HT-29 (cell line): ENCODE measurements around the gene GRWD1. TPM values are rescaled to one million over a fixed set of nuclear protein-coding genes. Genes with fewer than 3 reads are reported as not detected.

Experiments
- DNase-seq: peaks from one replicate; pipeline ENCODE4 v3.0.0-alpha.2; 2015; ENCODE audit warnings: low spot score
- total RNA-seq: library from RNA; depleted of rRNA; stranded (reverse); fragments of >200 nt; shearing (Covaris generic); gene quantifications from 2 replicates; pipeline ENCODE4 v1.2.3, GENCODE V29; 2014

Gene GRWD1
- total RNA-seq, 1 experiment from 2014 or later, result 96.1 TPM

GRCh38 chr19:48424694-48425219 lies 21.0 kb upstream of the GRWD1 start:
- DNase-seq, result no peak

DNA sequence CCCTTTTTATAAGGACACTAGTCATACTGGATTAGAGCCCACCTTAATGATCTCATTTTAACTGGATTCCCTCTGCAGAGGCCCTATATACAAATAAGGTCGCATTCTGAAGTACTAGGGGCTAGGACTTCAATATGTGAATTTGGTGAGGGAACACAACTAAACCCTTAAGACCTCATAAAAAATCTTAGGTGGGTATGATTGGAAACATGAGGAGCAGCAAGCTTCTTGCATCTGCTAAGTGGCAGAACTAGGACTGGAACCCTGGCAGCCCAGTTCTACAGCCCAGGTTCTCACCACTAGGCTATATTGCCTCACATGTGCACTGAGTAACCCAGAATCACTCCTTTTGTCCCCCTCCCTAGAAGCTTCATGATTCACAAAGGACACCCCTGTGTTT lies 17.1 kb upstream of the GRWD1 start:
- no peak for DNase-seq

DNA sequence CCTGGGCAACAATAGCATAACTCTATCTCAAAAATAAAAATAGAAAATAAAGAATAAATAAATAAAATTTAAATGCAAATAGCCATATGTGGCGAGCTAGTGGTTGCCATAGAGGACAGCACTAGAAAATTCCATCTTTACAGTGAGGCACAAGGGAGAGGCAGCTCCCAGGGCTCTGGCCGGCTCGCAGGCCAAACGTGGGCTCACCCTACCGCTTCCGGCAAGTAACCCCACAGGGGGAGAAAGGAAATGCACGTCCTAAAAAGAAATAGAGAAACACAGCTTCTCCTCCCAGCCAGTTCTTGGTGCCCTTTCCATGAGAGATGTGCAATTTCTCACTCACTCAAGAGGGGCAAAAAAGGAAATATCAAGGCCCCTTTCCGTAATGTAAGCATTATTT lies 12.4 kb upstream of the GRWD1 start:
- no peak for DNase-seq

- no peak for DNase-seq
Measured at GRCh38 chr19:48436586-48436985, 9.2 kb upstream of the GRWD1 start.

DNA sequence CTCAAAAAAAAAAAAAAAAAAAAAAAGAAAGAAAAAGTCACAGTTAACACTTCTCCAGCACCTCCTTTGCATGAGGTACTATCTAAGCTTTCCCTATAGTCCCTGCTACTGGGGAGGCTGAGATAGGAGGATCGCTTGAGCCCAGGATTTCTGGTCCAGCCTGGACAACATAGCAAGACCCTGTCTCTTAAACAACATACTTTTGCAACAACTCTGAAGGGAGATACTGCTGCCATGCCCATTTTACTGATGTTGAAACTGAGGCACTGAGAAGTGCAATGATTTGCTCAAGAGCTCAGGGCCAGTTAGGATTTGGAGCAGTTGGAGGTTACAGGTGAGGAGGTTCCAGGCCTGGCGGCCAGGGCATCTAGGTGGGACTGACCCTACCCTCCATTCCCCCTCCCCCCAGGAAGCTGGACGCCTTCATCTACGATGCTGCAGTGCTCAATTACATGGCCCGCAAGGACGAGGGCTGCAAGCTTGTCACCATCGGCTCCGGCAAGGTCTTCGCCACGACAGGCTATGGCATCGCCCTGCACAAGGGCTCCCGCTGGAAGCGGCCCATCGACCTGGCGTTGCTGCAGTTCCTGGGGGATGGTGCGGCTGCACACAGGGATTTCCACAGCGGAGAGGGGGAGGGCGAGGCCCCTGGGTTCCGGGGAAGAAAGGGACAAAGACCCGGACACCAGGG lies 4.3 kb upstream of the GRWD1 start:
- DNase-seq, result no peak

- no peak for DNase-seq
Measured at GRCh38 chr19:48442116-48443035, 3.4 kb upstream of the GRWD1 start.

DNA sequence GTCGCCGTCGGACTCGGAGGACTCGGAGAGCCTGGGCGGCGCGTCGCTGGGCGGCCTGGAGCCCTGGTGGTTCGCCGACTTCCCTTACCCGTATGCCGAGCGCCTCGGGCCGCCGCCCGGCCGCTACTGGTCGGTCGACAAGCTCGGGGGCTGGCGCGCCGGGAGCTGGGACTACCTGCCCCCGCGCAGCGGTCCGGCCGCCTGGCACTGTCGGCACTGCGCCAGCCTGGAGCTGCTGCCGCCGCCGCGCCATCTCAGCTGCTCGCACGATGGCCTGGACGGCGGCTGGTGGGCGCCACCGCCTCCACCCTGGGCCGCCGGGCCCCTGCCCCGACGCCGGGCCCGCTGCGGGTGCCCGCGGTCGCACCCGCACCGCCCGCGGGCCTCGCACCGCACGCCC lies 2.5 kb upstream of the GRWD1 start:
- no peak for DNase-seq

DNA sequence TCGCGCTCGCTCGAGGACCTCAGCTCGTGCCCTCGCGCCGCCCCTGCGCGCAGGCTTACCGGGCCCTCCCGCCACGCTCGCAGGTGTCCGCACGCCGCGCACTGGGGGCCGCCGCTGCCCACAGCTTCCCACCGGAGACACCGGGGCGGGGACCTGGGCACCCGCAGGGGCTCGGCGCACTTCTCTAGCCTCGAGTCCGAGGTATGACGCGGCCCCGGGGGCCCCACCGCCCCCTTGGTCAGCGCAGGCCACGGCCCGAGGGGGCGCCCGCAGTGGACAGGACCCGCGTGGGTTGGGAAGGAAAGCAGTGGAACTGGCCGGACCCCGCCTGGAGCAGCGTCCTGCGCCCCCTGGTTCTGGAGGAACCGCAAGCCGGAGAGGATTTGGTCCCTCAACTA lies 2.1 kb upstream of the GRWD1 start:
- no peak for DNase-seq

- DNase-seq, result no peak
Measured at GRCh38 chr19:48444129-48444935, 1.5 kb upstream of the GRWD1 start.

- no peak for DNase-seq
Measured at GRCh38 chr19:48444936-48445200, 915 bp upstream of the GRWD1 start.

GRCh38 chr19:48445256-48445605 lies 552 bp upstream of the GRWD1 start:
- DNase-seq, result peak; percentile 96

DNA sequence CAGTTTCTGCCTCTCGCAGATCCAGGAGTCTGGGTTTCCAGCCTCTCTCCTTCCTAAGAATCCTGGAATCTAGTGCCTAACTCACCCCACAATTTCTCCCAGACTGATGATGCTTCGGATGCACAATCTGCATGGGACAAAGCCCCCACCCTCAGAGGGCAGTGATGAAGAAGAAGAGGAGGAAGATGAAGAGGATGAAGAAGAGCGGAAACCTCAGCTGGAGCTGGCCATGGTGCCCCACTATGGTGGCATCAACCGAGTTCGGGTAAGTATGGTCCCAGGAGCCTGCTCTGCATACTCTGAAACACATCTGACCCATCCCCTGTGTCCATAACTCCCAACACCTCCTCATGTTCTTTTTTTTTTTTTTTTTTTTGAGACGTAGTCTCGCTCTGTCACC lies 796 bp downstream of the GRWD1 start:
- DNase-seq, result no peak

DNA sequence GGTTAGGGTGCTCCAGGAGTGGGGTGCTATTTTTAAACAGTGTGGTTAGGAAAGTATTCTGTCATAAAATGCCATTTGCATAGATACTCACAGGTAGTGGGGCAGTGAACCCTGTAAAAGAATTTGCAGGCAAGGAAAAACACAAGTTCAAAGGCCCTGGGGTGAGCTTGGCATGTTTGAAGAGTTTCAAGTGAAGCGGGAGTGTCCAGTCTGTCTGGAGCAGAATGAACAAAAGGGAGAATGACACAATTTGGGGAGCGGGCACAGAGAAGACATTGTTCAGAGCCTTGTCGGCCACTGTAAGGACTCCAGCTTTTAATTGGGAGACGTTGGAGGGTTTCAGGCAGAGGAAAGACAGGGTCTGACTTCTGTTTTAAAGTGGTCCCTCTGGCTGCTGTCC lies 2.8 kb downstream of the GRWD1 start:
- no peak for DNase-seq

- DNase-seq, result no peak
Measured at GRCh38 chr19:48450441-48450840, 4.7 kb downstream of the GRWD1 start.

GRCh38 chr19:48450863-48451262 lies 5.1 kb downstream of the GRWD1 start:
- DNase-seq, result no peak

GRCh38 chr19:48451624-48452023 lies 5.8 kb downstream of the GRWD1 start:
- DNase-seq, result no peak

GRCh38 chr19:48452289-48453190 lies 6.8 kb downstream of the GRWD1 start:
- no peak for DNase-seq

GRCh38 chr19:48454150-48454730 lies 8.5 kb downstream of the GRWD1 start:
- no peak for DNase-seq

DNA sequence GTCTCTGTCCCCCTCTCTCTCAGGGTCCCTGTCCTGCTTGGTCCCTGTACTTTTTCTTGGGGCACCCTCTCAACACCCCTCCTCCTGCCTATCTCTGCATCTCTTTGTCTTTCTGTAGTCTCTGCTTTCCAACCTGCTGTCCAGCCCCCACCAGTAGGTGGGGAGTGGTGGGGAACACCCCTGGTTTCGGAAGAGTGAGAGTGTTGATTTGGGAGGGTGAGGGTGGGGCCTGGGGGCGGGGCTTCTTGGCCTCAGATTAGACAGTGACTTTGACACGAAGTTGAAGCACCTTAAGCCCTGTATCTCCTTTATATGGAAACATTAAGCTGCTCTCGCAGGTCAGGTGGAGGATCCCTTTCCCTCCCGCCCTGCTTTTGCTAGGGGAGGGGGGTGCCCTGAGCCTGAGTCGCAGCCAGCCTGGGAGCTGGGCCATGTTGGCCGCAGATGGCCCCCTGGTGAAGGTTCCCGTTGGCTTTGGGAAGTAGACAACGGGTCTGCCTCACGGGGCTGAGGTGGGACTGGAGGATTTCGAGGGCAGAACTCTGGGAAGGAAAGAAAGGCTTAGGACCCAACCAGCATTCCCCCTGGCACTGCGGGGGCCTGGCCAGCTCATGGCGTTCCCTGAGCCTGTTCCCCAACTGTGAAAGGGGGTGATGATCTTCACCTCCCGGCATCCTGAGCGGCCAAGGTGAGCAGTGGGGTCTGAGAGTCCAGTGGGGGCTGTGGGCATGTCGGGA lies 9.6 kb downstream of the GRWD1 start, which contains the start of gene KCNJ14:
Gene KCNJ14 (plus strand): TSS at position 404 of the 737 bp plus-strand sequence. CDS start 6,151 bp downstream, outside the sequence.
- no peak for DNase-seq
